A673 (cell line): Measurements from ENCODE around the gene C3orf22. TPM values are rescaled to one million over a fixed set of nuclear protein-coding genes. Genes with fewer than 3 reads are reported as not detected.

Experiments used
- BruUV-seq: library from RNA; stranded (reverse); fragments of 400-500 nt; replicated peaks from 2 replicates; lab custom pipeline; 2021; lab: Mats Ljungman, UMichigan
- CTCF ChIA-PET: fragments of 300-600 bp; sonication (Branson Sonifier 250); formaldehyde crosslinking; loops from one replicate; lab custom pipeline; 2022; ENCODE audit warnings: antibody characterized with exemption; lab: Charles Lee
- POLR2A ChIA-PET: fragments of 300-600 bp; sonication (Branson Sonifier 250); formaldehyde crosslinking; loops from one replicate; lab custom pipeline; 2022; ENCODE audit warnings: antibody characterized with exemption; ENCODE audit not compliant: low non-redundant PET; lab: Charles Lee
- DNase-seq: peaks from one replicate; pipeline ENCODE4 v3.0.0-alpha.2; 2015; ENCODE audit warnings: low spot score
- H3K27ac ChIP-seq: fragments of 200-600 bp; sonication (generic); 2 replicates; pipeline ENCODE4 v1.5.1; 2016; ENCODE audit warnings: mixed run types, low read depth, mild to moderate bottlenecking, mixed read lengths, antibody characterized with exemption, low read length; ENCODE audit not compliant: poor library complexity, severe bottlenecking
- H3K27me3 ChIP-seq: fragments of 200-600 bp; sonication (generic); replicated peaks from 2 replicates; pipeline ENCODE4 v1.6.1; 2017; ENCODE audit warnings: mixed run types, low read depth, mild to moderate bottlenecking, mixed read lengths, antibody characterized with exemption, low read length; ENCODE audit not compliant: insufficient read depth, poor library complexity
- H3K36me3 ChIP-seq: fragments of 200-600 bp; sonication (generic); 2 replicates; pipeline ENCODE4 v1.6.1; 2016; ENCODE audit warnings: mixed run types, mild to moderate bottlenecking, mixed read lengths, antibody characterized with exemption, low read length; ENCODE audit not compliant: insufficient read depth, poor library complexity, severe bottlenecking
- H3K4me1 ChIP-seq: fragments of 200-600 bp; sonication (generic); 2 replicates; pipeline ENCODE4 v1.6.1; 2017; ENCODE audit warnings: mixed run types, mild to moderate bottlenecking, mixed read lengths, antibody characterized with exemption, low read length; ENCODE audit not compliant: insufficient read depth, poor library complexity, severe bottlenecking
- H3K4me3 ChIP-seq: fragments of 200-600 bp; sonication (generic); 2 replicates; pipeline ENCODE4 v1.5.1; 2016; ENCODE audit warnings: low read depth, mixed run types, mild to moderate bottlenecking, mixed read lengths, low read length; ENCODE audit not compliant: poor library complexity, severe bottlenecking
- H3K9me3 ChIP-seq: fragments of 200-600 bp; sonication (generic); 2 replicates; pipeline ENCODE4 v1.6.1; 2016; ENCODE audit warnings: mixed run types, low read depth, mild to moderate bottlenecking, mixed read lengths, antibody characterized with exemption, low read length; ENCODE audit not compliant: poor library complexity, severe bottlenecking
- EZH2 ChIP-seq: fragments of 200-600 bp; sonication (generic); IDR thresholded peaks from 2 replicates; pipeline ENCODE4 v1.6.1; 2017; ENCODE audit warnings: borderline replicate concordance, low read depth, mild to moderate bottlenecking, mixed read lengths, antibody characterized with exemption, low read length; ENCODE audit not compliant: poor library complexity, severe bottlenecking
- intact Hi-C: fragments of 100-400 bp; cut with micrococcal nuclease; formaldehyde crosslinking; loops from one replicate; pipeline ENCODE4 v1.10.0; 2022; ENCODE audit not compliant: unreplicated experiment
- total RNA-seq: library from RNA; stranded (reverse); gene quantifications from 2 replicates; pipeline ENCODE4 v1.2.3, GENCODE V29; 2021
- TF ChIP-seq, protein P1 (sequence below): fragments of 300-800, 200-600 bp; sonication (generic); conservative IDR thresholded peaks from 2 replicates; pipeline ENCODE4 v1.5.1; 2017; ENCODE audit warnings: low read depth, mild to moderate bottlenecking, antibody characterized with exemption, low read length, moderate library complexity, mixed read lengths

The C3orf22 gene
- total RNA-seq, 1 experiment from 2014 or later: not detected

DNA sequence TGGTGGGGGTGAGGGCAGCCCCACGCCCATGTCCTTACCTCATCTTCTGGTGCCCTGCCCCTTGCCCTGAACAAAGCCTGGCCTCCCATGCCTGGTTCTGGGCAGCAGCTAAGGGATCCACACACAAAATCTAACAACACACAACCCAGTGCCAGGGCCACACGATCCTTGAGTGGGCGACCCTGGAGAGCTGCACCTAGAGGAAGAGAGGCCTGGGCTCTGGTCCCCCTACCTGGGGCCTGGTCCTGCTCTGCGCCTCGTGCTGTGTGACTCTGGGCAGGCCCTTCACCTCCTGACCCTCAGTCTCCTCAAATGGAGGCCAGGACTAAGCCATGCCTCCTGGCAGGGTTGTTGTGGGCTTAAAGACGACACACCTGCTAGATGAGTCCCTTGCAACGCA, 20.0 kb upstream of the C3orf22 start:
- TF ChIP-seq, protein P1, sequence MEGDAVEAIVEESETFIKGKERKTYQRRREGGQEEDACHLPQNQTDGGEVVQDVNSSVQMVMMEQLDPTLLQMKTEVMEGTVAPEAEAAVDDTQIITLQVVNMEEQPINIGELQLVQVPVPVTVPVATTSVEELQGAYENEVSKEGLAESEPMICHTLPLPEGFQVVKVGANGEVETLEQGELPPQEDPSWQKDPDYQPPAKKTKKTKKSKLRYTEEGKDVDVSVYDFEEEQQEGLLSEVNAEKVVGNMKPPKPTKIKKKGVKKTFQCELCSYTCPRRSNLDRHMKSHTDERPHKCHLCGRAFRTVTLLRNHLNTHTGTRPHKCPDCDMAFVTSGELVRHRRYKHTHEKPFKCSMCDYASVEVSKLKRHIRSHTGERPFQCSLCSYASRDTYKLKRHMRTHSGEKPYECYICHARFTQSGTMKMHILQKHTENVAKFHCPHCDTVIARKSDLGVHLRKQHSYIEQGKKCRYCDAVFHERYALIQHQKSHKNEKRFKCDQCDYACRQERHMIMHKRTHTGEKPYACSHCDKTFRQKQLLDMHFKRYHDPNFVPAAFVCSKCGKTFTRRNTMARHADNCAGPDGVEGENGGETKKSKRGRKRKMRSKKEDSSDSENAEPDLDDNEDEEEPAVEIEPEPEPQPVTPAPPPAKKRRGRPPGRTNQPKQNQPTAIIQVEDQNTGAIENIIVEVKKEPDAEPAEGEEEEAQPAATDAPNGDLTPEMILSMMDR: no peak
- no peak for TF ChIP-seq EZH2
- POLR2A ChIA-PET: no interaction called here
- Histone ChIP-seq H3K27ac (no peak overlapping the region), H3K27me3 (peaks cover 40% of the 10 kb centered on the region), H3K4me3 (no peak overlapping the region), H3K4me1 (no peaks in the 10 kb centered on the region), H3K9me3 (no peaks in the 10 kb centered on the region), H3K36me3 (no peaks in the 10 kb centered on the region)
- CTCF ChIA-PET: no interaction called here
- intact Hi-C loops: no loop called here
- no TSS peak for BruUV-seq
- no peak for DNase-seq

DNA sequence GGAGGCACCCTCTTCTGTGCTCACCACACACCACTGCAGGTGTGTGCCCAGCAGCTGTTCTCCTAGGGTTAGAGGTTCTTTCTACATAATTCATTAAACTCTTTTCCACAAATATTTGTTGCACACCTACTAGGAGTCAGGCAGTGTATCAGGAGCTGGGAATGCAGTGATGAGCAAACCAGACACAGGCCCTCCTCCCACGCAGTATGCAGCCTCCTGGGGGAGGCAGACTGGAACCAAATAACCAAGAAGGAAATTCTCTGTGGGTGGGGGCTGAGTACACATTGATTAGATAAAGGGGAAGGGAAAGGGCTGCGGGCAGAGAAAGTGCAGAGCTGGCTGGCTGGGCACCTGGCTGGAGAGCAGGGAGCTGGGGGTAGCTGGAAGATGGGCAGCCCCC, 18.5 kb upstream of the C3orf22 start:
- H3K27ac ChIP-seq: no peak overlapping the region
- no peak overlapping the region for H3K4me3 ChIP-seq
- H3K36me3 ChIP-seq: no peaks in the 10 kb centered on the region
- no peaks in the 10 kb centered on the region for H3K4me1 ChIP-seq
- POLR2A ChIA-PET: no interaction called here
- BruUV-seq: no TSS peak
- no peak for TF ChIP-seq EZH2
- TF ChIP-seq, protein P1: no peak
- peaks cover 52% of the 10 kb centered on the region for H3K27me3 ChIP-seq
- DNase-seq: no peak
- intact Hi-C loops: no loop called here
- CTCF ChIA-PET: no interaction called here
- H3K9me3 ChIP-seq: no peaks in the 10 kb centered on the region

DNA sequence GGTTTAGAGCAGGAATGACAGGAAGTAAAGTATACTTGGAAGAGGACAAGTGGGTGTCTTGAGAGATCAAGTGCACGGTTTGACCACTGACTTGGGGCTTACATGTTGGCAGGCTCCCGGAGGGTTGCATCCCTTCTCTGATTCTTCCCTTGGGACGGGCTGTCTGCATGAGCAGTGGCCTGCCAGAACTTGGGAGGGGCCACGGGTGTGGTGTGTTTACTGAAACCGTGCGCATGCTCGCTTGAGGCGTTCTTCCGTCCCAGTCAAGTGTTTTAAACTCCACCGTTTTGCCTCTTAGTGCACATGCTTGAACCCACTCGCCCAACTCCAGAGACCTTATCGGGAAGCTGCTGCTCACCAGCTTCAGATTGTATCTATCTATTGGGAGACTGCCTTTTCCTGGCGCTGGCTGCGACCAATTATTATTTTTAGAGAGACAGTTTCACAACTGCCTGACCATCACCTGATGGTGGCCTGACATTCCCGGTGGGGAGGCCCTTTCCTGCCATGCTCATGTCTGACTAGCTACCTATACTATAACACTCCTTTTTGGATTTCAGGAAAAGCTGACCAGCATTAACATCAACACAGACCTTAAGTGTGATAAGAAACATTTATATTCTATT, 14.9 kb upstream of the C3orf22 start:
- intact Hi-C loops: no loop called here
- TF ChIP-seq, protein P1: no peak
- no peak for TF ChIP-seq EZH2
- peaks cover 36% of the 10 kb centered on the region for H3K27me3 ChIP-seq
- H3K4me1 ChIP-seq: no peaks in the 10 kb centered on the region
- no peak overlapping the region for H3K27ac ChIP-seq
- ChIA-PET CTCF (no interaction called here), POLR2A (no interaction called here)
- BruUV-seq: no TSS peak
- H3K4me3 ChIP-seq: no peak overlapping the region
- no peak for DNase-seq
- no peaks in the 10 kb centered on the region for H3K36me3 ChIP-seq
- H3K9me3 ChIP-seq: no peaks in the 10 kb centered on the region
